Measurements from ENCODE around the gene TEX9.

GRCh38 chr15:56358604-56359003 is 6.6 kb upstream of the TEX9 start:
- TF ChIP-seq CTCF (IDR thresholded peaks at IDR 0.05) (no peak), POLR2A (IDR thresholded peaks at IDR 0.05) (no peak), EP300 (IDR thresholded peaks at IDR 0.05) (no peak)
